Jurkat, Clone E6-1 (cell line): ENCODE measurements around the gene SUFU.
"Not testable (repeated sequence)": the region's sequence is repeated elsewhere in the genome, so short reads cannot be mapped to it uniquely, and the experiment has no call there.

Experiments used
- DNase-seq: peaks from one replicate; pipeline ENCODE4 v3.0.0-alpha.2; 2011; ENCODE audit warnings: low read depth, low spot score
- H3K4me3 ChIP-seq: 2 replicates; pipeline ENCODE4 v1.5.1; 2011; ENCODE audit warnings: mild to moderate bottlenecking, low read length, control low read depth, moderate library complexity

SUFU gene

DNA sequence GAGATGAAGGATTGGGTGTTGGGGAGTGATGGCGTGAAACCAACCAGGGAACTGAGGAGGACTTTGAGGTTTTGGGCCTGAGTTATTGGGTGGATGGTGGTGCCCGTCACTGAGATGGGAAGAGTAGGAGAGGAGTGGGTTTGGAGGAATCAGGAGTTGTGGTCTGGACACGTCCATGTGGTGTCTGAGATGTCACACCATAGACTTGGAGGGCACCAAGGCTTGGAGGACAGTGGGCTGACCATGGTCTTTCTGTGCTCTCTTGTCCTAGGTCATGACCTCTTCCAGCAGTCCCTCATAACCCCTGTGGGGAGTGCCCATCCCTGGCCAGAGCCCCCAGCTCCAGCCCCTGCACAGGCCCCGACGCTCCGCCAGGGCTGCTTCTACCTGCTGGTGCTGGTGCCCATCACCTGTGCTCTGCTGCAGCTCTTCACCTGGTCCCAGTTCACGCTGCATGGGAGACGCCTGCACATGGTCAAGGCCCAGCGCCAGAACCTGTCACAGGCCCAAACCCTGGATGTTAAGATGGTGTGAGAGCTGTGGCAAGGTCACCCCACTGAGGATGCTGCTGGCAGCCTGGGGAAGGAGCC is 28.2 kb upstream of the SUFU start:
- DNase-seq: no peak
- no peak overlapping the region for H3K4me3 ChIP-seq

DNA sequence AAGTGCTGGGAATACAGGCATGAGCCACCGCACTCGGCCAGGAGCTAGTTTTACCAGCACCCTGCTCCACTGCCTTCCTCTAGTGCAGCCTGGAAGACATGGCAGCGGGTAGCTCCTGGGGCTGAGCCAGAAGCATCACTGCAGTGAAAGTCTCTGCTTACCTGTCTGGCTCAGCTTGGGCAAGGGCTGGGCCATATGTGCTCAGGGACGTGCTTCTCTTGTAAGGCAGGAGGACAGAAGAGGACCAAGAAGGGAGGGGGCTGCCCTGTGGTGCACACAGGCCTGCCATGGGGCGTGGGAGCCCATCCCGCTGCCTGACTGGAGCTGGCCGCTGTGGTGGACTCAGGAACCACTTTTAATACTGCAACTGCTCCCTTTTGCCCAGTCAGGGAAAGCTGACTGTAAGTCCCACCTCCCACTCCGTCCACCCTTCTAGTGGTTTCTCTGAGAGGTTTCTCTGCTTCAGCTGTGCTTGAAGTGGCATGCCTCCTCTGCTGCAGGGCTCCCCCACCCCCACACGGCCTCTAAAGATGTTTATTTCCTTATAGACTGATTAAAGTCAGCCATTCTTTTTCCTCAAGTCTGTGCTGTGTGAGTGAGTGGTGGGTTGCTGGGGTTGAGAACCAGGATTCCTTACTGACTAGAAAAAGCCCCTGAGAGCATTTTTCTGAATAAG is 27.2 kb upstream of the SUFU start:
- no peak for DNase-seq
- H3K4me3 ChIP-seq: no peak overlapping the region

DNA sequence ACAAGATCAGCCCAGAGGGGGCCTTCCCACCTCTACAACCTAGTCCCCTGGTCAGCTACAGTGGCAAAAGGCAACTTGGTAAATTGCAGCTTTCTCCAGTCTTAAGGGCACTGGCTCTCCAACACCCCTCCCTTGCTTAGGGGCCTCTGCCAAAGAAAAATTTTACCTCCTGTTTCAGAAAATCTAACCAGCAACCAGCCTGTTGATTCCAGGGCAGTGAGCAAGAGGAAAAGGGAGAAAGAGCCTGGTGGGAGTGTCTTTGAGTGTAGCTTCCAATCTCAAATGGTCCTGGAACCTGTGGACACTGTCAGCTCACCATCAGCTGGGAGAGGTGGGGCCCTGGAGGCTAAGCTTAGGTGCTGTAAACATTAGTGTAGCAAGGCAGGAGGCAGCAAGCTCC is 24.1 kb upstream of the SUFU start:
- DNase-seq: no peak
- H3K4me3 ChIP-seq: no peak overlapping the region

DNA sequence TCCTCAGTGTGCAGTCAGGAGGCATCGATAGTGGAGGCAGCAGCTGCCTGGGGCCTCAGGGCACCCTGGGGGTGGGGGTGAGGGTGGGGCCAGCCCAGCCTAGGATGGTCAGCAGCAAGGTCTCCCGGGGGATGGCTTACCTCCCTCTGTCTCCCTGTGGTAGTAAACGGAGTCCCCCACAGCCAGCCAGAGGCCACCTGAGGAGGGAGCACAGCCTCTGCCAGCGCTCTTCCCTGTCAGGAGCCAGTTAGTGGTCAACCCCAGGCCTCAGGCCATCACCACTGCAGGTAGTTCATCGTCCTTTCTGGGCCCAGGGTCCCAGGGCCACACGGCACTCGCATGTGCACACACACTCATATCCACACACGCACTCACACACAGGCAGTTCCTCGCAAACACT is 23.4 kb upstream of the SUFU start:
- no peak overlapping the region for H3K4me3 ChIP-seq
- DNase-seq: no peak

DNA sequence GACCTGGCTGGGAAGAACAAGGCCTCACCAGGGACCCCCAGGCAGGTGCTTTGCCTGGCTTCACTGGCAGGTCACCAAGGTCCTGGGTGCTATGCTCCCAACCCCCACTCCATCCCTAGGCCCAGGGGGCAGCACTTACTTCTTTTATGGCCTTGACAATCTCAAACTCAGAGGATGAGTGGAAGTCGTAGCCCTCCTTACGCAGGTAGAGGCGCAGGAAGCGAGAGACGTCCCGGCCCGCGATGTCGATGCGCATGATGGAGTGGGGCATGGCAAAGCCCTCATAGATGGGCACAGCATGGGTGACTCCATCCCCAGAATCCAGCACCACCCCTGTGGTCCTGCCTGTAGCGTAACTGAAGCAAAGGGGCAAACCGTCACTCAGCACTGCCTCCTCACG is 19.8 kb upstream of the SUFU start:
- no peak for DNase-seq
- H3K4me3 ChIP-seq: no peak overlapping the region

DNA sequence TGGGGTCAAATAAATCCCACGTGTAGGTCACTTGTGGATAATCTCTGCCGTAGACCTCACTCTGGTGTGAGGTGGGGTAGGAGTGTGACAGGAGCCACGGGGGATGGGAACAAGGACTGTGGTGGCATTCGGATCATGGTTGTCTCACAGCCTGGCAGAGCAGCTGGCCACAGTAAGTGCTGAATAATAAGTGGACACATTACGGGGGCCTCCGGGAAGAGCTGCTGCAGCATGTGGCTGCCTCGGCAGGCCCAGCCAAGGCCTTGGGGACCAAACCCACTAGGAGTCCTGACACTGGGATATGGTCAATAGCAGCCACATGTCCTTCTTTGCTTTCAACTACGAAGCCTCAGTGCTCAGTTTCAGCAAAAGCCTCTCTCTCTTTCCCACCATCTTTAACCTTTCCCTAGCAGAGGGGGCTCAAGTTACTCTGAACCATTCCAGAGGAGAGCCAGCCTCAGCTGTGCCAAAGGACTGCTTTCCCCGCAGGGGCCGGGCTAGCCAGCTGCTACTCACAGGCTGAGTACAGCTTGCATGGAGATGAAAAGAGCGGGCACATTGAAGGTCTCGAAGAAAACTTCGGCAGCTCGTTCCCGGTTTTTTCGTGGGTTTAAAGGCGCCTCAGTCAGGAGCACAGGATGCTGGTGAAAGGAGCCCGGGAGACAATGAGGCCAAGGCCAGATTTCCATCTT is 18.5 kb upstream of the SUFU start:
- H3K4me3 ChIP-seq: no peak overlapping the region
- no peak for DNase-seq

DNA sequence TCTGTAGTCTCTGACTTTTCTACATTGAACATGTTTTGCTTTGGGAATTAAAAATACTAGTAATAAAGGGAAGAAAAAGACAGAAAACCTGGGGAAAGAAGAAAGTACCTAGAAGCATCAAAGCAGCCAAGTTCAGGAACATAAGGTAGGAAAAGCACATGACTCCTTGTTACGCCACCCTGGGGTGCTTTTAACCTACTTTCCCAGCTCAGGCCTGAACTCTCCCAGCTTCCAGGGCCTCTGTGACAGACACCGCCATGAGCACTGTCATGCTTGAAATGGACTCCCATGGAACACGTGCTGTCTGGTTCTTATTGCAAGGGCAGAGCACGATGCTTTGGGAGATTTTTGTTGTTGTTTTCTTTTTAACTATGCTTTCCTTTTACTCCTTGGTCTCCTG is 12.6 kb upstream of the SUFU start:
- H3K4me3 ChIP-seq: no peak overlapping the region
- DNase-seq: no peak

DNA sequence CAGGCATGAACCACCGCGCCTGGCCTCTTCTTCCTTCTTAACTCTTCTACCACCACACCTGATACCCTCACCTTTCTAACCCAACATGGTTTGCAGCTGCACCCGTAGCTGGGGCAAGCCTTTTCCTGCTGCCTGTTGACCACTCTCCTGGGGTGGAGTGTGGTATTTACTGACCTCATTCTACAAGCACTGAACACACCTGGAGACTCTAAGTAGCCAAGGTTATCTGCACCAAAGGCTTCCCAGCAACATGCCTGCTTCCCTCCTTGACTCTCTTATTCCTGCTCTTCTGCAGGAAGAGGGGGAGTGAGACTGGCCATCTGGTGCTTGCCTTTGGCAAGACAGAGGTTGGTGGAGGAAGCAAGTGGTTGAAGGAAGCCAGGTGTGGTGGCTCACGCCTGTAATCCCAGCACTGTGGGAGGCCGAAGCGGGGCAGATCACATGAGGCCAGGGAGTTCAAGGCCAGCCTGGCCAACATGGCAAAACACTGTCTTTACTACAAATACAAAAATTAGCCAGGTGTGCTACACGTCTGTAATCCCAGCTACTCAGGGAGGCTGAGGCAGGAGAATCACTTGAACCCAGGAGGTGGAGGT is 11.3 kb upstream of the SUFU start:
- DNase-seq: no peak
- H3K4me3 ChIP-seq: no peak overlapping the region

DNA sequence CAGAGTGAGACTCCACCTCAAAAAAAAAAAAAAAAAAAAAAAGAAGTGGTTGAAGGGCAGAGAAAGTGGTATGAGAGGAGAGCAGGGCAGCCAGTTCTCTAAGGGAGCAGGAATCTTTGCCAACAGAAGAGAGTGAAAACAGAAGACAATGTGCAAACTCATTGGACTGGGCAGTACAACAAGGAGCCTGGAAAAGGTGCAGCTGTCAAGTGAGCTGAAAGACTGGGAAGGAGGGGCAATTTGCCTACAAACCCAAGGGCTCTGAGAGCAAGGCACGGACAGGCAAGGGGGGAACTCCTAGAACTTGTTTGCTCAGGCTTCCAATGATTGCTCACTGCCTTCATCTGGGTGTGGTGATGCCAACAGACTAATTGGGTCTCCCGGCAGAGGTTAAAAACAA is 10.8 kb upstream of the SUFU start:
- DNase-seq: no peak
- H3K4me3 ChIP-seq: no peak overlapping the region

DNA sequence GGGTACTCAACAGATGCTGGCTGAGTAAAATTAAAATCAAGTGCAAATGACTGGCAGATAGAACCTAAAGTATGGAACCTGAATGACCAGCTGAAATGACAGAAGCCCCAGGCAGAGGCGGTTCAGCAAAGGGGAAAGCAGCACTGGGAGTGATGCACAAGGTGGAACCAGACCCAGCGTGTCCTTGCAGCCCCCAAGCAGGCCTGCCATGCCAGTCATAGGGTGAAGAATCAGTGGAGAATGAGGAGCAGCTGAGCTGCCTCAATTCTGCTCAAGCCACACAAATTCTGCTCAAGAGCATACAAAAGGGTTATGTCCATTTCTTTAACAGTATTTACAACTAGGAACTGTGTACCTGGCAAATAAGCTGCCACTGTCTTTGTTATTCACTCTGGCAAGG is 10.0 kb upstream of the SUFU start:
- H3K4me3 ChIP-seq: no peak overlapping the region
- DNase-seq: no peak

DNA sequence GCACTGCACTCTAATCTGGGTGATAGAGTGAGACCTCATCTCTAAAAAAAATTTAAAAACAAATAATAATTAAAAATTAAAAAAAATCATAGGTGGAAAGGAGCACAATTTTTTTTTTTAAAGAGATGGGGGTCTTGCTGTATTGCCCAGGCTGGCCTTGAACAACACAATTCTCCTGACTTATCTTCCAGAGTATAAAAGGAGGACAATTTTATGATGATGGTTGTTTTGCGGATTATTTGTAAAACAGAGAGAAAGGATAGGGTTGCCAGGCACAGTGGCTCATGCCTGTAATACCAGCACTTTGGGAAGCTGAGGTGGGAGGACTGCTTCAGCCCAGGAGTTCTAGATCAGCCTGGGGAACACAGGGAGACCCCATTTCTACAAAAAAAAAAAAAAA is 6.2 kb upstream of the SUFU start:
- no peak overlapping the region for H3K4me3 ChIP-seq
- no peak for DNase-seq

DNA sequence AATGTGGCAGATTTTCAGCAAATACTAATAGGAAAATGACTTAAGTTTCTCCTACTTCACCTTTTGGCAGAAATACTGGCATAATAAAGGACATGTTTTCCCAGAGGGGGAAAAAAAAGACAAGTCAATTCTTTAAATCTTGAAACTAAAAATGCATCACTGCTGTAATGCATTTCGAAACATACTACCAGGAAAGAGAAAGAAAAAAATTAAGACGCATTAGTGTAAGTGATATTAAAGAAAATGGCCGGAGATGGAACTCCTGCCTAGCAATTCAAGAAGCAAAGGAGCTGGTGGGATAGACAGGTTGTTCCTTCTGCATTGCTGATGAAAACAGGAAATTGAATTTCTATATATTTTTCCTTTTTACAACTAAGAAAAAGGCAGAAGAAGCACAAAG is 4.4 kb upstream of the SUFU start:
- DNase-seq: no peak
- no peak overlapping the region for H3K4me3 ChIP-seq

DNA sequence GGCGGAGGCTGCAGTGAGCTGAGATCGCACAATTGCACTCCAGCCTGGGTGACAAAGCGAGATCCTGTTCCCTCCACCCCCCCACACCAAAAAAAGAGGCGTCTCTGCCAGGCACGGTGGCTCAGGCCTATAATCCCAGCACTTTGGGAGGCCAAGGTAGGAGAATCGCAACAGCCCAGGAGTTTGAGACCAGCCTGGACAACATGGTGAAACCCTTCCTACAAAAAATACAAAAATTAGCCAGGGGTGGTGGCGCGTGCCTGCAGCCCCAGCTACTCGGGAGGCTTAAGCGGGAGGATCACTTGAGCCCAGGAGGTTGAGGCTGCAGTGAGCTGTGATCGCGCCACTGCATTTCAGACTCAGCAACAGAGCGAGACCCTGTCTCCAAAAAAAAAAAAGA is 3.1 kb upstream of the SUFU start:
- not testable (repeated sequence) for H3K4me3 ChIP-seq, DNase-seq

DNA sequence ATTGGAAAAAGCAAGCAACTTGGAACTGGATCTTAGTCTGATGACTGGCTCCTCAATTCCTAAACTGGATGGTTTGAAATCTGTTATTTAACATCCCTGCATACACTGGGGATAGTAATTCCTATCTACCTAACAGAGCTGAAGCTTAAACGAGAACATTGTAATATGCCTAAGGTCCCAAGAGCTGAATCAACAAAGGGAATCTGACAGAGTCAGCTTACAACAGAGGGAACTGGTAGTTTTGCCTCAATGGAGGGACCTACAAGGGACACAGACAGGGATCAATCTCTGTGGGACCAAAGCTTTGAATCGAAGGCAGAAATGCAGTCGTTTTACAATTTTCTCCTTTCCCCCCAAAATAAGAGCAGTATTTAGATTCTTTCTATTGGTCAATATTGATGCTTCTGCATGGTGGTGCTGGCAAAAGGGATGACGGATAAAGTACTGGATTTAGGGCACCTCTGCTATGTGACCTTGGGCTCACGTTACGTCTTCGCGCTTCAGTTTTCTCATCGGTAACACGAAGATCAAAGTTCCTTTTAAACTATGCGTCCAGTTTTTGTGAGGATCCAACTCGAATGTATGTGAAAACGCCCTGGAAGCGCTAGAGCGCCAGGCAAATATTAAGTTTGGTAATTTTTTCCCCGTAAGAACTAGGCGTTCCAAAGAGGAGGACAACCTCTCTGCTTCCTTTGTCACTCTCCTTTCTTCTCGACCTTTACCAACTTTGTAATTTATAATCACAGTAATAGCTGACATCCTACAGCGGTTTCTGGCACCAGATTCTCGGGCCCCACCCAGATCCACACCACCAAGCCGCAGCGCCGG is 2.4 kb upstream of the SUFU start:
- DNase-seq: no peak
- H3K4me3 ChIP-seq: peak overlapping the region; percentile 97

DNA sequence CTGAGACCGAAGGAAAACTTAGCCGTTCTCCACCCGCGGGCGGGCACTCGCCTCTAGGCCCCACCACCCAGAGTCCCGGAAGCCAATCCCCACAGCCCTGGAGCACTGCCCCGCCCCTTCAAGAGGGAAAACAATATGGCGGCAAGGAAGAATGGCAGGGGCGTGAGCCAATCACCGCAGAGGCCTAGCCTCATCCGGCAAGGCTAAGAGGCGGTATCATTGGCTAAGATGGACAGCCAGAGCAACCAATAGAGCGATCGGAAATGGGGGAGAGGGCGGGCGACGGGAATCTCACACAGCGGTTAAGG is 1.8 kb upstream of the SUFU start:
- peak; percentile 99 for DNase-seq
- peak overlapping the region; percentile 97 for H3K4me3 ChIP-seq

DNA sequence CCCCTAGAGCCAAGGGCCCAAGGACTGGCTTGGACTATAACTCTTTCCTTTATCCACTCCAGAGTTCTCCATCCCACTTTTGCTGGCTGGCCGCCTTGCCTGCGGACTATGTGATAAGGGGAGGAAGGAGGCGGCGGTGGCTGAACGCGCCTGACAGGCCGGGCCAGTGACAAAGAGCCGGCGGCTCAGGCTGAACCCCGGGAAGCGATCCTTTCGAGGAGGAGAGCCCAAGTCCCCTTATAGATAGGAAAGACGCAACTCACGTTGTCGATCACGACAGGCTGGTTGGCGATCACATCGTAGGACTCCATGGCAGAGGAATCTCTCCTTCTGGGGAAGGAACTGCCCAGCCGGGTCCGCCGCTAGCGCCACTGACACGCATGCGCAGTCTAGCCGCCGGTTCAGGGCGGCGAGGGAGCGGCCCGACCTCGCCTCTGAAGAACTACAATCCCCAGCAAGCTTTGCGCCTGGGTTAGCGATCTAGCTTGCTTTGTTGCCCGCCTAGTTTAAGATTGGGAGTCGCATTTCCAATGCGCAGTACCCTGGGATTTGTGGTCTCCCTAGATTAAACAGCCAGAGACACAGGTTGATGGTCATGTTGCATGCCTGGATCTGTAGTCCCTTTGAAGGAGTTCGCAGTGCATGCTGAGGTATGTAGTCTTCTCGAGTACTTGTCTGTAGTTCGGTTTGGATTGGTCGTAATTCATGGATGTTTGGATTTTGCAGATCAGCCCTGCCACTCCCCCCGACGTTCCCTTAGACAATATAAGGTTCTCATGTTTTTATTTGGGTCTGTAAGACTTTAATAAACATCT is 1.2 kb upstream of the SUFU start, which contains the start of gene ACTR1A:
ACTR1A (minus strand) TSS at position 376 of the 815 bp plus-strand sequence; CDS start at position 311, 65 bp downstream.
- DNase-seq: peak; percentile 99
- peak within 1 kb of the TSS; percentile 97 for H3K4me3 ChIP-seq

DNA sequence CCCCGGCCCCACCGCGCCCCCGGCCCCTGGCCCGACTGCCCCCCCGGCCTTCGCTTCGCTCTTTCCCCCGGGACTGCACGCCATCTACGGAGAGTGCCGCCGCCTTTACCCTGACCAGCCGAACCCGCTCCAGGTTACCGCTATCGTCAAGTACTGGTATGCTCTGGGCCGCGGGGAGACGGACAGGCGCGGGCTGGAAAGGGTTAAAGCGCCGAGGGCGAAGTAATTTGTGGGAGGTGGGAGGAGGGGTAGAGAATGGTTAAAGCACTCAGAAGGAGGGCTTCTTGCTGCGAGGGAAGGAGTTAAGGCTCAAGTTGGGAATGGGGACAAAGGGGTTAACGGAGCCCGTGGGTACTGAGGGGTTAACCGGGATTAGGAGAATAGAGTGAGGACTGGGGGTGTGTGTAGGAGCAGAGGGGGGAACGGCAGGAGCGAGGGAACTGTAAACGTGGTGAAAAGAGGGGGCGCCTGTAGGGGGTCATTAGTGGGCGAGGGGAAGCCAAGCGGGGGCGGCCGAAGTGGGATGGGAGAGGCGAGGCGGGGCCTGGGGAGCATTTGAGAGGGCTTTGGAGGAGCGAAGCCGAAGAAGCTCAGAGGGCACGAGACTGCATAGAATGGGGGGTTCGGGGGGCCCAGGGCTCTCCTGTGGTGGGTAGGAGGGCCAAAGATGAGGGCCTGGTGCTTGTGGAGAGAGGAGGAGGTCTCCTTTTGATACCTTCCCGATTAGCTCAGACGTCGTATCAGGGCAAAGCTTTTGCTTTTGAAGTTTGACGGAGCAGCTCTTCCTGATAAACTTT is 605 bp downstream of the SUFU start:
- peak; percentile 38 for DNase-seq

DNA sequence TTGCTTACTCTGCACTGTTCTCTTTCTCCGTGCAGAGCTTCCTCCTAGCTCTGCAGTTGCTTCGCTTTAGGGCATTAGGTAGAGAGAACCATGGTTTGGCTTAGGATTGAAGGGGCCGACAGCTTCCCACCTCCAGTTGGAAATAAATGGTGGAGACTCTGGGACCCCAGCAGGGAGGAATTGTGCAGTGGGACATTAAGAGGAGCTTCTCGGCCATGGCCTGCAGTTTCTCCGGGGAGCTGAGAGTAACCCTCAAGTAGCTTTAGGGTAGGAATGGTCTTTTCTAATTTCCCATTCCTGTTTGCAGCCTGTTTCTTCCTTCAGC is 1.2 kb downstream of the SUFU start:
- H3K4me3 ChIP-seq: peak overlapping the region; percentile 77
- DNase-seq: no peak

More for the DNA sequence above, 605 bp downstream of the SUFU start:
- peak overlapping the region; percentile 77 for H3K4me3 ChIP-seq
